PC-3 (cell line): ENCODE results near the gene DENND6A. TPM values are rescaled to one million over a fixed set of nuclear protein-coding genes. Genes with fewer than 3 reads are reported as not detected.

ENCODE experiments used
- ATAC-seq: fragments of 200-7000 bp; cut with Tn5 transposase; 2 replicates; pipeline ENCODE4 v1.9.1; 2020; ENCODE audit warnings: mild to moderate bottlenecking, moderate library complexity
- BruUV-seq: library from RNA; stranded (reverse); fragments of 400-500 nt; replicated peaks from 2 replicates; lab custom pipeline; 2021; lab: Mats Ljungman, UMichigan
- CTCF ChIA-PET: fragments of 300-600 bp; sonication (Branson Sonifier 250); formaldehyde crosslinking; loops from one replicate; lab custom pipeline; 2022; ENCODE audit warnings: antibody characterized with exemption; lab: Charles Lee
- POLR2A ChIA-PET: fragments of 300-600 bp; sonication (Branson Sonifier 250); formaldehyde crosslinking; loops from one replicate; lab custom pipeline; 2022; ENCODE audit warnings: antibody characterized with exemption; ENCODE audit not compliant: unreplicated experiment; lab: Charles Lee
- DNase-seq: peaks from one replicate; pipeline ENCODE4 v3.0.0-alpha.2; 2015
- H2AFZ ChIP-seq: fragments of 300-600 bp; sonication (generic); 2 replicates; pipeline ENCODE4 v1.6.0; 2016; ENCODE audit warnings: antibody characterized with exemption, low read length
- H3F3A ChIP-seq: fragments of 300-600 bp; sonication (generic); one replicate; pipeline ENCODE4 v1.6.0; 2017; ENCODE audit warnings: antibody characterized with exemption, low read length, control low read depth, mild to moderate bottlenecking; ENCODE audit not compliant: unreplicated experiment
- H3K27ac ChIP-seq: fragments of 300-600 bp; sonication (generic); 2 replicates; pipeline ENCODE4 v1.5.1; 2016; ENCODE audit warnings: mild to moderate bottlenecking, low read length
- H3K27me3 ChIP-seq: fragments of 300-600 bp; sonication (generic); 2 replicates; pipeline ENCODE4 v1.6.1; 2016; ENCODE audit warnings: low read length, mixed read lengths
- H3K36me3 ChIP-seq: fragments of 300-600 bp; sonication (generic); 2 replicates; pipeline ENCODE4 v1.6.1; 2016; ENCODE audit warnings: low read depth, mixed run types, low read length, mixed read lengths
- H3K4me1 ChIP-seq: fragments of 300-600 bp; sonication (generic); 2 replicates; pipeline ENCODE4 v1.5.1; 2016; ENCODE audit warnings: low read length; ENCODE audit not compliant: insufficient read depth
- H3K4me2 ChIP-seq: fragments of 300-600 bp; sonication (generic); 2 replicates; pipeline ENCODE4 v1.6.0; 2016; ENCODE audit warnings: low read length
- H3K4me3 ChIP-seq: fragments of 300-600 bp; sonication (generic); 2 replicates; pipeline ENCODE4 v1.5.1; 2016; ENCODE audit warnings: mild to moderate bottlenecking, low read length, mixed read lengths
- H3K79me2 ChIP-seq: fragments of 300-600 bp; sonication (generic); 2 replicates; pipeline ENCODE4 v1.6.1; 2017; ENCODE audit warnings: low read length, mixed read lengths
- H3K9ac ChIP-seq: fragments of 300-600 bp; sonication (generic); 2 replicates; pipeline ENCODE4 v1.6.0; 2016; ENCODE audit warnings: mild to moderate bottlenecking, low read length
- H3K9me2 ChIP-seq: fragments of 300-600 bp; sonication (generic); replicated peaks from 2 replicates; pipeline ENCODE4 v1.6.1; 2016; ENCODE audit warnings: mixed run types, low read length, mixed read lengths
- H3K9me3 ChIP-seq: fragments of 300-600 bp; sonication (generic); 2 replicates; pipeline ENCODE4 v1.6.1; 2016; ENCODE audit warnings: low read length, mixed read lengths
- H4K20me1 ChIP-seq: fragments of 300-600 bp; sonication (generic); 2 replicates; pipeline ENCODE4 v1.6.1; 2016; ENCODE audit warnings: low read length, mixed read lengths
- EZH2 ChIP-seq: fragments of 300-600 bp; sonication (generic); IDR thresholded peaks from one replicate; pipeline ENCODE4 v1.6.1; 2017; ENCODE audit warnings: antibody characterized with exemption, mild to moderate bottlenecking, low read length; ENCODE audit not compliant: unreplicated experiment
- EZH2phosphoT487 ChIP-seq: fragments of 300-600 bp; sonication (generic); IDR thresholded peaks from 2 replicates; pipeline ENCODE4 v1.6.1; 2018; ENCODE audit warnings: mild to moderate bottlenecking, antibody characterized with exemption, low read length, borderline replicate concordance
- intact Hi-C: fragments of 100-400 bp; cut with micrococcal nuclease; formaldehyde crosslinking; loops from 2 replicates; pipeline ENCODE4 v1.9.0; 2023
- total RNA-seq: library from RNA; depleted of rRNA; stranded (reverse); fragments of >200 nt; gene quantifications from 2 replicates; pipeline ENCODE4 v1.2.3, GENCODE V29; 2014
- TF ChIP-seq, protein P1 (sequence below): fragments of 300-600 bp; sonication (generic); conservative IDR thresholded peaks from 2 replicates; pipeline ENCODE4 v1.5.1; 2017; ENCODE audit warnings: antibody characterized with exemption, low read depth, mild to moderate bottlenecking, low read length

The DENND6A gene
- total RNA-seq, 1 experiment from 2014 or later, result 17.6 TPM

DNA sequence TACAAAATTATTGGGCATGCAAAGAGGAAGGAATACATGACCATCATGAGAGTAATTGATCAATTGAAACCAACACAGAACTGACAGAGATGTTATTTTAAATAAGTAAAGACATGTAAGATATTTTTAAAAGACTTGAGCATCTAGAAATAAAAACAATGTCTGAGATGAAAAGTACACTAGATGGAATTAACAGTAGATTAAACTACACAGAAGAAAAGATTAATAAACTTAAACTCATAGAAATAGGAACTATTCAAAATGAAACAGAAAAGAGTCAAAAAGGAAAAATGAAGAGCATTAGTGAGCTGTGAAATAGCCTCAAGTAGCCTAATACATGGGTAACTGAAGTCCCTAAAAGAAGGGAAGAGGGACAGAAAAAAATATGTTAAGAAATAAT, 87.2 kb downstream of the DENND6A start:
- ATAC-seq, result no peak
- no peaks in the 10 kb centered on the region for H3K9me3 ChIP-seq
- no peak overlapping the region for H3K4me2 ChIP-seq
- CTCF ChIA-PET, result no interaction called here
- H3K79me2 ChIP-seq, result no peaks in the 10 kb centered on the region
- H3F3A ChIP-seq, result no peaks in the 10 kb centered on the region
- TF ChIP-seq, protein P1, sequence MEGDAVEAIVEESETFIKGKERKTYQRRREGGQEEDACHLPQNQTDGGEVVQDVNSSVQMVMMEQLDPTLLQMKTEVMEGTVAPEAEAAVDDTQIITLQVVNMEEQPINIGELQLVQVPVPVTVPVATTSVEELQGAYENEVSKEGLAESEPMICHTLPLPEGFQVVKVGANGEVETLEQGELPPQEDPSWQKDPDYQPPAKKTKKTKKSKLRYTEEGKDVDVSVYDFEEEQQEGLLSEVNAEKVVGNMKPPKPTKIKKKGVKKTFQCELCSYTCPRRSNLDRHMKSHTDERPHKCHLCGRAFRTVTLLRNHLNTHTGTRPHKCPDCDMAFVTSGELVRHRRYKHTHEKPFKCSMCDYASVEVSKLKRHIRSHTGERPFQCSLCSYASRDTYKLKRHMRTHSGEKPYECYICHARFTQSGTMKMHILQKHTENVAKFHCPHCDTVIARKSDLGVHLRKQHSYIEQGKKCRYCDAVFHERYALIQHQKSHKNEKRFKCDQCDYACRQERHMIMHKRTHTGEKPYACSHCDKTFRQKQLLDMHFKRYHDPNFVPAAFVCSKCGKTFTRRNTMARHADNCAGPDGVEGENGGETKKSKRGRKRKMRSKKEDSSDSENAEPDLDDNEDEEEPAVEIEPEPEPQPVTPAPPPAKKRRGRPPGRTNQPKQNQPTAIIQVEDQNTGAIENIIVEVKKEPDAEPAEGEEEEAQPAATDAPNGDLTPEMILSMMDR, result no peak
- TF ChIP-seq EZH2phosphoT487 (no peak), EZH2 (no peak)
- no peaks in the 10 kb centered on the region for H3K9me2 ChIP-seq
- H3K4me3 ChIP-seq, result no peak overlapping the region
- POLR2A ChIA-PET, result no interaction called here
- H3K36me3 ChIP-seq, result no peaks in the 10 kb centered on the region
- H3K27me3 ChIP-seq, result no peaks in the 10 kb centered on the region
- no peak overlapping the region for H3K27ac ChIP-seq
- no peak overlapping the region for H3K9ac ChIP-seq
- no peaks in the 10 kb centered on the region for H3K4me1 ChIP-seq
- no peaks in the 10 kb centered on the region for H4K20me1 ChIP-seq
- no TSS peak for BruUV-seq
- H2AFZ ChIP-seq, result no peak overlapping the region
- no peak for DNase-seq
- intact Hi-C loops, result no loop called here

DNA sequence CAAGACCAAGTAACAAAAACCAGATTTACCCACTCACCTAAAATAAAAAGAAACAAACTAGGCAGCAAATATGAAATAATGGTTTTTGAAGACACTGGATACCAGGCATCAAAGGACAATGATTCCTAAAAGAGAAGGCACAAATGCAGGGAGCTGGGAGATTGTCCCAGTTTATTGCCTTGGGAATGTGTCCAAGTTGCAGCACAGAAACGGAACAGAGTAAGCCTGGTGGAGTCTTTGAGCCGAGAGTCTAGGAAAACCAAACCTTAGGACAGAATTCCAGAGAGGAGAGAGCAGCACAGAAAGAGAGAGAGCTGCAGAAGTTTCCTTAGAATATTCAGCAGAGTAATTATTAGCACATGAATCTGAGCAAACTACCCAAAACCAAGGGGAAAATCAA, 87.9 kb downstream of the DENND6A start:
- Histone ChIP-seq H3K9ac (no peak overlapping the region), H3K27ac (no peak overlapping the region), H3K4me2 (no peak overlapping the region), H3K9me2 (no peaks in the 10 kb centered on the region), H4K20me1 (no peaks in the 10 kb centered on the region), H3K4me1 (no peaks in the 10 kb centered on the region), H3K9me3 (no peaks in the 10 kb centered on the region), H3F3A (no peaks in the 10 kb centered on the region), H2AFZ (no peak overlapping the region), H3K36me3 (no peaks in the 10 kb centered on the region), H3K27me3 (no peaks in the 10 kb centered on the region), H3K4me3 (no peak overlapping the region), H3K79me2 (no peaks in the 10 kb centered on the region)
- ChIA-PET CTCF (no interaction called here), POLR2A (no interaction called here)
- BruUV-seq, result no TSS peak
- intact Hi-C loops, result no loop called here
- TF ChIP-seq EZH2phosphoT487 (no peak), EZH2 (no peak)
- TF ChIP-seq, protein P1, result no peak
- DNase-seq (no peak), ATAC-seq (no peak)

DNA sequence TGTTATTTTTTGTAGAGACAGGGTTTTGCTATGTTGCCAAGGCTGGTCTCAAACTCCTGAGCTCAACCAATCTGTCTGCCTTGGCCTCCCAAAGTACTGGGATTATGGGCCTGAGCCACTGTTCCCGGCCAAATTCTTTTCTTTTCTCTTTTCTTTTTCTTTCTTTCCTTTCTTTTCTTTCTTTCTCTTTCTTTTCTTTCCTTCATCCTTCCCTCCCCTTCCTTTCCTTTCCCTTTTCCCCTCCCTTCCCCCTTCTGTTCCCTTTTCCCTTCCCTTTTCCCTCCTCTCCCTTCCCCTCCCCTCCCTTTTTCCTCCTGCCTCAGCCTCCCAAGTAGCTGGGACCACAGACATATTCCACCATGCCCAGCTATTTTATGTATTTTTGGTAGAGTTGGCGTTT, 92.7 kb downstream of the DENND6A start:
- H3K9ac ChIP-seq, result no peak overlapping the region
- intact Hi-C loops, result no loop called here
- no peak overlapping the region for H3K27ac ChIP-seq
- no peak overlapping the region for H2AFZ ChIP-seq
- no peak overlapping the region for H3K4me2 ChIP-seq
- H3K9me3 ChIP-seq, result no peaks in the 10 kb centered on the region
- H3K4me1 ChIP-seq, result peaks cover 5% of the 10 kb centered on the region
- TF ChIP-seq, protein P1, result no peak
- no peak for TF ChIP-seq EZH2phosphoT487
- no peak for TF ChIP-seq EZH2
- peaks cover 17% of the 10 kb centered on the region for H4K20me1 ChIP-seq
- H3K4me3 ChIP-seq, result no peak overlapping the region
- H3K36me3 ChIP-seq, result 0 out of 2 replicates have a peak, but pooled peaks cover under 1% of the 10 kb centered on the region
- CTCF ChIA-PET, result no interaction called here
- DNase-seq, result no peak
- BruUV-seq, result no TSS peak
- no peak for ATAC-seq
- no peaks in the 10 kb centered on the region for H3K9me2 ChIP-seq
- POLR2A ChIA-PET, result no interaction called here
- H3K27me3 ChIP-seq, result no peaks in the 10 kb centered on the region
- H3K79me2 ChIP-seq, result peaks cover 31% of the 10 kb centered on the region
- no peaks in the 10 kb centered on the region for H3F3A ChIP-seq
